CD4-positive, alpha-beta T cell treated with Interleukin-15 for 1 hour (primary cell): Measurements from ENCODE around the gene UBAC2.
"Not testable (repeated sequence)": the region's sequence is repeated elsewhere in the genome, so short reads cannot be mapped to it uniquely, and the experiment has no call there.

Experiments used
- DNase-seq: peaks from one replicate; pipeline ENCODE4 v3.0.0-alpha.2; 2020

UBAC2 gene

GRCh38 chr13:99382428-99383133 lies 181.9 kb downstream of the UBAC2 start:
- DNase-seq: peak; percentile 46

DNA sequence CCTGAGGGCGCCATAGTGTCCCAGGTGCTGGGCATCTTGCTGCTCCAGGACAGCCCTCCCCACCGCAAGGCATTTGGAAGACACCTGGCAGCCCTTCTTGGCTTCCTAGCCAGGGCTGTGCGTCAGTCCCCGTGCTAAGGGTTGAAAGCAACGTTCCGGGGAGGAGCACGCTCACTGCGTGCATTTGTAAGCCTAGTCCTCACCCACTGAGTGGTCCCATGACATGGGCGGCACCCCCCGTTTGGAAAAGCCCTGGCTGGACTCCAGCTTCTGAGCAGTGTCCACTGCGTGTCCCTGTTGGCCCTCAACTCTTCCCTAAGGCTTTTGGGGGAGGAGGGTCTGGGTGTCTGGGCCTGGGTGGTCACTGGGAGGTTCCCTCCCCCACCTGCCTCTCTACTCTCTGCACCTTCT lies 182.9 kb downstream of the UBAC2 start:
- DNase-seq: no peak

DNA sequence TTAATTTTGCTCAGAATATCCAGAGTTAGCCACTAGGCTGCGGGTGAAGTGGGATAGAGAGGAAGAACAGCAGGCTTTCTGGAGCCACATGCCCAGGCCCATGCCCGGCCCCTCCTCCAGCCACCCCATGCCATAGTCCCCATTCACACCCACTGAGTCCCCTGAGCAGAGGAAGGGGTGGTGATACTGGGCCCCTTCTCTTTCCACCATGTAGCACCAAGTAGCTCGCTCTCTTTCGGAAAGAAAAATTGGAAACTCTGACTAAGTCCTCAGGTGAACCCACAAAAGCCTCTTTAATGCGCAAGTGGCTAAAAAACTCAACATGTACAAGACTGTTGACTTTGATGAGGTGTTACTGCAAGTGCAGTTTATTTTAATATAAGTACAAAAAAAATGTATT lies 183.3 kb downstream of the UBAC2 start:
- no peak for DNase-seq

GRCh38 chr13:99384468-99384867 lies 183.8 kb downstream of the UBAC2 start:
- peak; percentile 76 for DNase-seq

GRCh38 chr13:99385161-99385560 lies 184.5 kb downstream of the UBAC2 start:
- DNase-seq: no peak

DNA sequence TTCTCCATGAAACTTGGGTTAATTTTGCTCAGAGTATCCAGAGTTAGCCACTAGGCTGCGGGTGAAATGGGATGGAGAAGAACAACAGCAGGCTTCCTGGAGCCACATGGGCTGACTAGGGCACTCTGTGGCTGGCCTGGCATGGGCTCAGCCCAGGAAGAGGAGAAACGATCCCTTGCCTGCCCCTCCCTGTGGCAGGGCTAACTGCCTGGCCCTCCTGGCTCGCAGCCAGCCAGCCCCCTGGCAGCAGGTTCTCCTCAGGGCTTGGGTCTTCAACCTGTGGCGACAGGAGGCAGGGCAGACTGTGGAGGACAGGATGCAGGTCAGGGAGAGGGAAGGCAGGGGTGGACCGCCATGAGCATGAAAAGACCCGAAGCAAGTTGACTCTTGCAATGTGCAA lies 185.3 kb downstream of the UBAC2 start:
- DNase-seq: no peak

- DNase-seq: no peak
Observed at GRCh38 chr13:99386495-99386894, 185.8 kb downstream of the UBAC2 start.

DNA sequence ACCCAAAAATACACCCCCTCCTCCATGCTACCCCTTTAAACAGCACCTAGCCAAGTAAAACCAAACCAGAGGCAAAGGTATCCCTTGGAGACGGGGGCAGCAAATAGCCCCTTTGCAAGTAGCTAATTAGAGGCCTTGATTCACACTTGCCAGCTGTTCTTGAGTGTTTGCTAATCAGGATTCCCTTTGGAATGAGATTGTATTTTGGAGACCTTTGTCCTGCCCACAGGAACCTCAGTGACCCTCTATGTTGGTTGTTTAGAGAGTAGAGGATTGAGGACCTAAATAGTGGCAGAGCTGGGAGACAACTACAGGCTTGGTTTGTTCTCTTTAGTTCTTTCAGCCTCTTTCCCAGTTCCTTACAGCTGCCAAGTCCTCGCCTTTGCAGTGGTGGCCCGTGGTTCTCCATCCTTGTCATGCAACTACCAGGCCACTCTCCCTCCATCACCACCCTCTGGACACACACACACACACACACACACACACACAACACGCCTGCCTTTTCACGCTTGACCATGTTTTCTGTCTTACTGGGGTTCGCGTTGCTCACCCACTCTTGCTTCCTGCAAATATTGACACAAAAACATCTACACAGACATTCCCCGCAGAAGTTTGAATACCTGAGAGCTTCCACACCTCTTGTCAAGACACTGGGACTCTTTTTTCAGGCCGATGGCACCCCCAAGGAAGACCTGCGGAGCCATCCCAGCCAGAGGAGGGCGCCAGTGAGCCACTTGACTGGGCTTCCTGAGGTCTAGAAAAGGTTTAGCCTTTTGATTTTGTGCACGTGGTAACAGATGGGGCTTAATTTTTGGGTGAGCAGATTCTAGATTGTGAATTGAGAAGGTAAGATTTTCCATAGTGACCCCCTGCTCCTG lies 186.5 kb downstream of the UBAC2 start:
- peak; percentile 82 for DNase-seq

- no peak for DNase-seq
Observed at GRCh38 chr13:99388334-99388923, 187.8 kb downstream of the UBAC2 start.

DNA sequence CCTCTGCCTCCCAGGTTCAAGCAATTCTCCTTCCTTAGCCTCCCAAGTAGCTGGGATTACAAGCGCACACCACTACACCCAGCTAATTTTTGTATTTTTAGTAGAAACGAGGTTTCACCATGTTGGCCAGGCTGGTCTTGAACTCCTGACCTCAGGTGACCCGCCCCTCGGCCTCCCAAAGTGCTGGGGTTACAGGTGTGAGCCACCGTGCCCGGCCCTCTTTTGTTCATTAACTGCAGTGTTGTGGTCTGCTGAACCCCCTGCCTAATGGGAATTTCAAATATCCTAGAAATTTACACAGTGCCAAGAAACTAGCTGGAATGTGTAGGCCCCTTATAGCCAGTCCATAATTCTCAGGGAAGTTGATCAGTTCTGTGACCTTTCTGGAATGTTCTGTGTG lies 188.4 kb downstream of the UBAC2 start:
- DNase-seq: not testable (repeated sequence)

DNA sequence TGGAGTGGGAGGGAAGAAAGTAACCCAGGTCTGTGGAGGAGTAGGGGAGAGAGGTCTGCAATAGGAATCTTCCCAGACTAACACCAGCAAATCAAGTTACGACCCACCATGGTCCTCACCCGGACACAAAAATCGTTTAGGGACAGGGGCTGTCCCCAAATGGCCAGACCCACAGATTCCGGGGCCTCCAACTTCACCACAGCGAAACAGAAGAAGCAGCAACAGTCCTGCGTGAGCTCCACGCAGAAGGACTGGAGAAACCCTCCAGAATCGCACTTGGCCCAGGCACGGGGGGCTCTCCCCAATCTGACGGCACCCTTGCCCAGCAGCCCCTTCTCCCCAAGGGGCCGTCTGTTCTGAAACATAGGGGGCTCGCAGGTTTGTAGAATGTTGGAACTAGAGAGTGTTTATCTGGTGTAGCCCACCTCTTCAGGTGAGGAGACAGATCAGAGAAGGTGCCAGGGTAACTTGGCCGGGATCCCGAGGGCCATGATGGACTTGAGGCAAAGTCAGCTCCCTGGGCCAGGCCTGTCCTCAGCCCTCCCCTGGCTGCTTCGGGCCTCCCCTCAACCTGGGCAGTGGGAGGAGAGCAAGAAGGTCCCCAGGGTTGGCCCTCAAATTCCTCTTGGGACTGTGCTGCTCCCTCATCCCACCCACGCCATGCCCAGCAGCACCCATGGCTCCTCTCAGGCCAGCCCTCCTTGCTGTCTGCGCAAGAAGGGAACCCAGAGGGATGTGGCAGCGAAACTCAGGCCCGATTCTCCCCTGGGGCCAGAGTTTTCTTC lies 189.1 kb downstream of the UBAC2 start:
- DNase-seq: no peak

DNA sequence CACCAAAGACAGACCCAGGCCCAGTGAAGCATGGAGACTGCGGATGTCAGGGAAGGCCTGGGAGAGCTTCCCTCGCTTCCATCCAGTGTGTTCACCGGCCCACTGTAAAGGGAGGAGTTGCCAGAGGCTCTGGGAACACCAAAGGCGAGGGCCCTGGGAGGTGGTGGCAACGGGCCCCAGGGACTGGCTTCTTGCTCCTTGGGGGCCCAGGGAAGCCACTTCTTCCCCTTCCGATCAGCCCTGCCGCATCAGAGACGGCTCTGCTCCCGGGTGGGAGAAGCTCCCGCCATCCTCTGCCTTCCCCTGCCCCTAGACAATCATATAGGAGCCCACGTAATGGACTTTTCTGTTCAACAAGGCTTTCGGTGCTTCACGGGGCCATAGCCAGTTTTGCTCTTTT lies 189.9 kb downstream of the UBAC2 start:
- no peak for DNase-seq

DNA sequence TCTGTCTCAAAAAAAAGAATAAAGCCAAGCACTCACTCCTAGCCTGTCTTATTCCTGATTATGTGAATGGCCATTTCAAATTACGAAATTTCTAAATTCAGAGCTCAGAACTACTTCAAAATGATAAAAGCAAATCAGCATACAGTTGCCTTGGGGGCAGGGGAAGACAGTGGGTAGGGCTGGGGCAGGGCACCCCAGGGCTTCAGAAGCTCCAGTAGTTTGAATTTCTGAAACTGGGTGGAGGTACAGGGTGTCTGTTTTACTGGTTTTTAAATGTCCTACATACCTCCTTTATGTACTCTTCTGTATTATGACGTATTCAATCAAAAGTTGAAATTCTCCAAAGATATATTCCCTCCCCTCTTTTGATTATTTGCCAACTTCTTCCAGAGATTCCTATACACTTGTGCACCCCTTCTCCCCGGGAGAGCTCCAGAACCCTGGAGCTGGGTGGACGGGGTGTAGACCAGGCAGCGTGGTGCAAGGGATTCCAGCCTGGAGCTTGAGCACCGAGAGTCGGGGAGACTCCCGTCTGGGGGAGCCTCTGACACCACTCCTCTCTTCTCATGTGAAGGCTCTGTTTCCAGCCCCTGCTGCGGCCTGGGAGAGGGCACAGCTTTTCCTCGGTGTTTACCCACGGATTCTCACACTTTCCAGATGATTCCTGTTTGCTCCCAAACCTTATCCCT lies 191.3 kb downstream of the UBAC2 start:
- DNase-seq: no peak

GRCh38 chr13:99392470-99393135 lies 191.9 kb downstream of the UBAC2 start:
- no peak for DNase-seq

DNA sequence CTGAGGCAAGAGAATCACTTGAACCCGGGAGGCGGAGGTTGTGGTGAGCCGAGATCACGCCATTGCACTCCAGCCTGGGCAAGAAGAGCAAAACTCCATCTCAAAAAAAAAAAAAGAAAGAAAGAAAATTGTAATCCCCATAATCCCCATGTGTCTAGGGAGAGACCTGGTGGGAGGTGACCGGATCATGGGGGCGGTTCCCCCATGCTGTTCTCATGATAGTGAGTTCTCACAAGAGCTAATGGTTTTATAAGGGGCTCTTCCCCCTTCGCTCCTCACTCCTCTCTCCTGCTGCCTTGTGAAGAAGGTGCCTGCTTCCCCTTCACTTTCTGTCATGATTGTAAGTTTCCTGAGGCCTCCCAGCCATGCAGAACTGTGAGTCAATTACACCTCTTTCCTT lies 192.7 kb downstream of the UBAC2 start:
- DNase-seq: not testable (repeated sequence)

DNA sequence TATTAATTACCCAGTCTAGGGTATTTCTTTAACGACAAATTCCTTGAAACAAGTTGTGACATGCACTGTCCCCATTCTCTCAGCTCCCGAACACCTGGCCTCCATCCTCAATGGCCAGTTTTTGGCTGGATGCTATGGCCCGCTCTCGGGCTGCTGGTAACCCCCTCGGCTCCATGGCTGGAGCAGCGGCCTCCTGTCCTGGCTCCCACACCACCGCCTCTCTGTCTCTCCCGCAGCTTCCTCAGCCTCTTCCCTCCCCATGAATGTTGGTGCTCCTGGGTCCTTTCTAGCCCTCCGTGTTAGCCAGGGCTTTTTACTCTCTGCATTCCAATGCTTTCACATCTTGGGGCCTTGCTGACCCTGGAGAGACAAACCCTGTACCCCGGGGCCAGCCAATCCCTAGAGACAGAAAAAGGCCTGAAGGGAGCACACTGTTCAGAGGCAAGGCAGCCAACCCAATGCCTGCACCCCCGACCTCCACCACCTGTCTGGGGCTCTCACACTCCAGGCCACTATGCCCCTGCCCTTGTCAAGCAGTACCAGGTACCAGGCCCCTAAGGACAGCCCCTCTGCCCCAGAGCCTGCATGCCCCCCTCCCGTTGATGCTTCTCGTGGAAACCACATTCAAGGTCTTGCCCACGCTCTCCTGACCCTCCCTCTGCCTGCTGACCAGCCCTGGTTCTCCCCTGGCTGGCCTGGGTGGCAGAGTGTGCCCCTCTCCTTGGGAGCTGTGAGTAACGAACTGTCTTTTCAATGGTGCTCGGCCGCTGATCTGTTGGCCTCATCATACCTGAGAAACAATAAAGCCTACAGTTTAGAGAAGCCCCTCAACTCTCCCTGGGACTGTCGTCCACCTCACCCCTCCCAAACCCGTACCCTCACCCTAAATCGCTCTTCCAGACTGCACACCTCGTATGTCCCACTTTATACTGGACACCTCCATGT lies 193.4 kb downstream of the UBAC2 start:
- no peak for DNase-seq

DNA sequence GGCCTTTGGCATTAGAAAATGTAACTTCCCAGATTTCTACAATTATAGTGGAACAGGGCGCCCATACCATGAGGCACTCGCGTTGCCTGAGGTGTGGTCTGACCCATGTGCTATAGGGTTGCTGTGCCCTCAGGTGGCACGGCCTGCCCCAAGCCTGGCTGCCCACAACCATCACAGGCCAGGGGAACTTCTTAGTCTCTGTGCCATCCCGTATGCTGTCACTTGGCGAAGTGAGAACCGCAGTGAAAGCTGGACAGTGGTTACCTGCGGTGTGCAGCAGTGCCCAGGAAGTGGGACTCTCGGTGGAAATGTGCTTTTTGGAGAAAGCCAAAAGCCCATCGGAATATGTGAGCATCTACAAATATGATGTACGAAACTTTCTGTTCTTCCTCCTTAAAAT lies 194.8 kb downstream of the UBAC2 start:
- DNase-seq: no peak

DNA sequence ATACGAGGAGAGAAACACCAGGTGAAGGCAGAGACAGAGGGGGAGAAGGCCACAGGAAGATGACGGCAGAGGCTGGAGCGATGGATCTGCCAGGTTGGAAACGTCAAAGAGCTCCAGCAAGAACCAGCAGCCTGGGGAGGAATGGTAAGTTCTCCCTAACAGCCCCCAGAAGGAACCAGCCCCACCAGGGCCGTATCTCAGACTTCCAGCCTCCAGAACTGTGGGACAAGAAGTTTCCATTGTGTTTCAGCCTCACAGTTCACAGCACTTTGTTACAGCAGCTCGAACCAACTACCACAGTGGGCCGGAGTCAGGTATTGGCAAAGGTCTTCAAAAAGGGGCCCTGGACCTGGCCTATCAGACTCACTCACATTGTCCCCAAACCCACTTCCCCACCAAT lies 195.8 kb downstream of the UBAC2 start:
- DNase-seq: no peak

GRCh38 chr13:99398071-99398470 lies 197.4 kb downstream of the UBAC2 start:
- no peak for DNase-seq

DNA sequence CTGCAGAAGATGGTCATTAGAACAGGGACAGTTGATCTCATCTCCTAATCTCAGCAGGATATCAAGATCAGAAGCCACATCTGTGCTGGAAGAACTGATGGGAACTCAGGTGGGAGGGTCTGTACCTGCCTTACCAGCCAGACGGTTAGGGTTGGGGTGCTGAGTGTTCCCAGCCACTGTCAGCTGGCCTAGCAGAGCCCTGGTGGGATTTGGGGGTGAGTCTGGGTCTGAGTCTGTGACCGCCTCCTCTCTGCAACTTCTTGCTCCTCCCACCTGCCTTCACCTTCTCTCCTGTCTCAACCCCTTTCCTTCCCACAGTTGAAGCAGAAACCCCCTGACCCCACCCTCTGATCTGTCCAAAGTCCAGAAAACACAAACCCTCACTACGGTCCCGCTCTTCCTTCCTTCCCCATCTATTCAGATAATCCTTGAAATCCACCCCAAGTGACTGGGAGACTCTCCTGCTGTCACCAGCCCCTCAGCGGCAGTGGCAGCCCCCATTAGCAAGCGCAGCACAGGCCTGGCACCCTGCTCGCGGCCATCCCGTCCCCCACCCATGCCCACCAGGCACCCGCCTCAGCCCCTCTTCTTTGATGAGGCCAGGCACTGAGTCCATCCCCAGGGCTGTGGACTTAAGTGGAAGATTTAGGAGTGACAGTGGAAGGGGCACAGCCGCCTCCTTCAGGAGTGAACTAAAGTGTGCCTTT lies 198.4 kb downstream of the UBAC2 start:
- no peak for DNase-seq
